Type B pancreatic cell (in vitro differentiated cells): ENCODE results near the gene KRT76. TPM values are rescaled to one million over a fixed set of nuclear protein-coding genes. Genes with fewer than 3 reads are reported as not detected.

Source experiments
- DNase-seq: peaks from one replicate; pipeline ENCODE4 v3.0.0; 2021; ENCODE audit warnings: mixed read lengths; ENCODE audit not compliant: unreplicated experiment; ENCODE audit errors: extremely low spot score
- H3K27ac Mint-ChIP-seq: 2 replicates; pipeline ENCODE4 v1.8.0; 2021; ENCODE audit warnings: mild to moderate bottlenecking, mixed read lengths
- H3K27me3 Mint-ChIP-seq: 2 replicates; pipeline ENCODE4 v1.8.0; 2021; ENCODE audit warnings: mixed read lengths
- H3K36me3 Mint-ChIP-seq: 2 replicates; pipeline ENCODE4 v1.8.0; 2021; ENCODE audit warnings: mixed read lengths
- H3K4me1 Mint-ChIP-seq: one replicate; pipeline ENCODE4 v1.8.0; 2021; ENCODE audit warnings: mixed read lengths; ENCODE audit not compliant: unreplicated experiment
- H3K4me3 Mint-ChIP-seq: 2 replicates; pipeline ENCODE4 v1.8.0; 2021; ENCODE audit warnings: mild to moderate bottlenecking, mixed read lengths
- H3K9me3 Mint-ChIP-seq: 2 replicates; pipeline ENCODE4 v1.8.0; 2021; ENCODE audit warnings: mixed read lengths
- CTCF ChIP-seq: fragments of 200-600 bp; sonication (generic); conservative IDR thresholded peaks from 2 replicates; pipeline ENCODE4 v1.5.0; 2021; ENCODE audit warnings: antibody characterized with exemption, mild to moderate bottlenecking
- total RNA-seq: library from RNA; stranded (reverse); gene quantifications from 2 replicates; pipeline ENCODE4 v1.2.1, GENCODE V29; 2021; ENCODE audit warnings: low replicate concordance

The KRT76 gene
- total RNA-seq, 1 donor from 2014 or later, result not detected

- Mint-ChIP-seq H3K27me3 (peaks cover 66% of the 10 kb centered on the region), H3K27ac (no peak overlapping the region)
Observed at GRCh38 chr12:52744493-52745156, 32.5 kb downstream of the KRT76 start.

GRCh38 chr12:52742822-52743457 lies 34.2 kb downstream of the KRT76 start:
- Mint-ChIP-seq H3K27ac (no peak overlapping the region), H3K27me3 (peaks cover 55% of the 10 kb centered on the region), H3K9me3 (no peaks in the 10 kb centered on the region), H3K4me1 (no peaks in the 10 kb centered on the region), H3K36me3 (no peaks in the 10 kb centered on the region), H3K4me3 (no peak overlapping the region)
- TF ChIP-seq CTCF, result no peak
- no peak for DNase-seq

More at GRCh38 chr12:52744493-52745156, 32.5 kb downstream of the KRT76 start:
- DNase-seq, result no peak
- no peak for TF ChIP-seq CTCF
- H3K9me3 Mint-ChIP-seq, result no peaks in the 10 kb centered on the region
- H3K4me1 Mint-ChIP-seq, result no peaks in the 10 kb centered on the region
- H3K4me3 Mint-ChIP-seq, result no peak overlapping the region
- H3K36me3 Mint-ChIP-seq, result no peaks in the 10 kb centered on the region

GRCh38 chr12:52742196-52742580 lies 35.0 kb downstream of the KRT76 start:
- Mint-ChIP-seq H3K27me3 (peaks cover 55% of the 10 kb centered on the region), H3K36me3 (no peaks in the 10 kb centered on the region), H3K9me3 (no peaks in the 10 kb centered on the region), H3K27ac (no peak overlapping the region), H3K4me1 (no peaks in the 10 kb centered on the region), H3K4me3 (no peak overlapping the region)
- DNase-seq, result no peak
- no peak for TF ChIP-seq CTCF

- peaks cover 52% of the 10 kb centered on the region for H3K27me3 Mint-ChIP-seq
- H3K4me1 Mint-ChIP-seq, result no peaks in the 10 kb centered on the region
- DNase-seq, result peak; percentile 80
- H3K36me3 Mint-ChIP-seq, result no peaks in the 10 kb centered on the region
- H3K9me3 Mint-ChIP-seq, result no peaks in the 10 kb centered on the region
- H3K27ac Mint-ChIP-seq, result no peak overlapping the region
- TF ChIP-seq CTCF, result no peak
- no peak overlapping the region for H3K4me3 Mint-ChIP-seq
Observed at GRCh38 chr12:52741375-52742195, 35.6 kb downstream of the KRT76 start.

GRCh38 chr12:52740584-52740983 lies 36.6 kb downstream of the KRT76 start:
- no peak overlapping the region for H3K27ac Mint-ChIP-seq
- no peaks in the 10 kb centered on the region for H3K4me1 Mint-ChIP-seq
- no peaks in the 10 kb centered on the region for H3K9me3 Mint-ChIP-seq
- H3K27me3 Mint-ChIP-seq, result peaks cover 53% of the 10 kb centered on the region
- H3K36me3 Mint-ChIP-seq, result no peaks in the 10 kb centered on the region
- H3K4me3 Mint-ChIP-seq, result no peak overlapping the region
- no peak for TF ChIP-seq CTCF
- DNase-seq, result no peak
